NT2/D1 (cell line): Measurements from ENCODE around the gene PLSCR4.

Experiments
- DNase-seq: peaks from one replicate; pipeline ENCODE4 v3.0.0-alpha.2; 2011; ENCODE audit warnings: low read depth, low spot score
- H3K27me3 ChIP-seq: 2 replicates; pipeline ENCODE4 v1.6.0; 2011; ENCODE audit warnings: mild to moderate bottlenecking; ENCODE audit not compliant: insufficient read length, insufficient read depth
- H3K36me3 ChIP-seq: 2 replicates; pipeline ENCODE4 v1.6.1; 2011; ENCODE audit warnings: mild to moderate bottlenecking, low read length, mixed read lengths; ENCODE audit not compliant: insufficient read depth, insufficient read length
- H3K4me1 ChIP-seq: 2 replicates; pipeline ENCODE4 v1.5.1; 2011; ENCODE audit not compliant: insufficient read depth, insufficient read length
- H3K4me3 ChIP-seq: 2 replicates; pipeline ENCODE4 v1.5.1; 2011; ENCODE audit warnings: low read depth; ENCODE audit not compliant: insufficient read length
- H3K9ac ChIP-seq: 2 replicates; pipeline ENCODE4 v1.6.0; 2011; ENCODE audit warnings: low read depth; ENCODE audit not compliant: insufficient read length
- H3K9me3 ChIP-seq: 2 replicates; pipeline ENCODE4 v1.5.1; 2011; ENCODE audit warnings: mild to moderate bottlenecking, low read length; ENCODE audit not compliant: insufficient read depth
- SUZ12 ChIP-seq: IDR thresholded peaks from 2 replicates; pipeline ENCODE4 v1.6.1; 2011; ENCODE audit not compliant: insufficient read length, insufficient read depth; ENCODE audit errors: extremely low read depth
- YY1 ChIP-seq: IDR thresholded peaks from 2 replicates; pipeline ENCODE4 v1.6.1; 2011; ENCODE audit not compliant: insufficient read length, insufficient read depth
- ZNF274 ChIP-seq: IDR thresholded peaks from 2 replicates; pipeline ENCODE4 v1.6.1; 2011; ENCODE audit warnings: mild to moderate bottlenecking, low read depth, low read length

PLSCR4 gene

GRCh38 chr3:146187334-146187950, 63.5 kb downstream of the PLSCR4 start:
- H3K36me3 ChIP-seq: no peaks in the 10 kb centered on the region
- TF ChIP-seq SUZ12 (no peak), YY1 (no peak), ZNF274 (no peak)
- no peak overlapping the region for H3K9ac ChIP-seq
- H3K9me3 ChIP-seq: no peaks in the 10 kb centered on the region
- no peak for DNase-seq
- H3K4me1 ChIP-seq: no peaks in the 10 kb centered on the region
- H3K27me3 ChIP-seq: no peaks in the 10 kb centered on the region
- H3K4me3 ChIP-seq: no peak overlapping the region

- Histone ChIP-seq H3K4me1 (no peaks in the 10 kb centered on the region), H3K36me3 (no peaks in the 10 kb centered on the region), H3K4me3 (no peak overlapping the region), H3K9me3 (no peaks in the 10 kb centered on the region), H3K27me3 (no peaks in the 10 kb centered on the region), H3K9ac (no peak overlapping the region)
- TF ChIP-seq SUZ12 (no peak), ZNF274 (no peak), YY1 (no peak)
- DNase-seq: no peak
These were observed 66.5 kb downstream of the PLSCR4 start for GRCh38 chr3:146184241-146185015.

GRCh38 chr3:146181216-146181615, 69.7 kb downstream of the PLSCR4 start:
- H3K4me3 ChIP-seq: no peak overlapping the region
- no peak for TF ChIP-seq ZNF274
- TF ChIP-seq YY1: no peak
- TF ChIP-seq SUZ12: no peak

GRCh38 chr3:146180376-146180775, 70.5 kb downstream of the PLSCR4 start:
- DNase-seq: no peak
- H3K9me3 ChIP-seq: no peaks in the 10 kb centered on the region
- H3K9ac ChIP-seq: no peak overlapping the region
- no peak overlapping the region for H3K4me3 ChIP-seq
- H3K27me3 ChIP-seq: no peaks in the 10 kb centered on the region
- no peaks in the 10 kb centered on the region for H3K4me1 ChIP-seq
- no peaks in the 10 kb centered on the region for H3K36me3 ChIP-seq
- TF ChIP-seq SUZ12: no peak
- no peak for TF ChIP-seq YY1
- TF ChIP-seq ZNF274: no peak

More at GRCh38 chr3:146181216-146181615, 69.7 kb downstream of the PLSCR4 start:
- H3K36me3 ChIP-seq: no peaks in the 10 kb centered on the region
- no peaks in the 10 kb centered on the region for H3K27me3 ChIP-seq
- no peaks in the 10 kb centered on the region for H3K9me3 ChIP-seq
- H3K4me1 ChIP-seq: no peaks in the 10 kb centered on the region
- no peak for DNase-seq
- no peak overlapping the region for H3K9ac ChIP-seq

GRCh38 chr3:146178006-146178689, 72.8 kb downstream of the PLSCR4 start:
- DNase-seq: no peak
- Histone ChIP-seq H3K27me3 (no peaks in the 10 kb centered on the region), H3K9ac (no peak overlapping the region), H3K9me3 (no peaks in the 10 kb centered on the region), H3K4me1 (no peaks in the 10 kb centered on the region), H3K36me3 (no peaks in the 10 kb centered on the region), H3K4me3 (no peak overlapping the region)
- no peak for TF ChIP-seq ZNF274
- TF ChIP-seq SUZ12: no peak
- TF ChIP-seq YY1: no peak

GRCh38 chr3:146177519-146177918, 73.4 kb downstream of the PLSCR4 start:
- Histone ChIP-seq H3K4me3 (no peak overlapping the region), H3K27me3 (no peaks in the 10 kb centered on the region), H3K4me1 (no peaks in the 10 kb centered on the region), H3K36me3 (no peaks in the 10 kb centered on the region), H3K9ac (no peak overlapping the region), H3K9me3 (no peaks in the 10 kb centered on the region)
- no peak for TF ChIP-seq SUZ12
- no peak for TF ChIP-seq ZNF274
- TF ChIP-seq YY1: no peak
- no peak for DNase-seq

GRCh38 chr3:146177072-146177471, 73.8 kb downstream of the PLSCR4 start:
- Histone ChIP-seq H3K9ac (no peak overlapping the region), H3K27me3 (no peaks in the 10 kb centered on the region), H3K4me1 (no peaks in the 10 kb centered on the region), H3K9me3 (no peaks in the 10 kb centered on the region), H3K4me3 (no peak overlapping the region), H3K36me3 (no peaks in the 10 kb centered on the region)
- TF ChIP-seq SUZ12: no peak
- TF ChIP-seq YY1: no peak
- TF ChIP-seq ZNF274: no peak
- DNase-seq: no peak
